Natural killer cell (primary cell): ENCODE results near the gene GLIPR2. TPM values are rescaled to one million over a fixed set of nuclear protein-coding genes. Genes with fewer than 3 reads are reported as not detected.
"Not testable (repeated sequence)": the region's sequence is repeated elsewhere in the genome, so short reads cannot be mapped to it uniquely, and the experiment has no call there.

Experiments used
- ATAC-seq, 3 donors: fragments of 150-1000 bp in 2 of 3; fragments of 200-7000 bp in 1 of 3; cut with Tn5 transposase; 1 replicate in 1 of 3; 2 replicates in 2 of 3; pipeline ENCODE4 v1.10.0; 2021; ENCODE audit warnings: mild to moderate bottlenecking in 2 of 3, moderate library complexity in 2 of 3
- DNase-seq, 2 donors: peaks; one replicate each; pipeline versions ENCODE4 v3.0.0 to v3.0.0-alpha.2; 2013 to 2021; ENCODE audit warnings: mixed read lengths in 1 of 2
- H3K27ac ChIP-seq: one replicate; pipeline ENCODE4 v1.5.1; 2013; ENCODE audit warnings: mild to moderate bottlenecking, low read length
- H3K27me3 ChIP-seq: one replicate; pipeline ENCODE4 v1.6.1; 2013; ENCODE audit warnings: low read length; ENCODE audit not compliant: control insufficient read depth, insufficient read depth
- H3K36me3 ChIP-seq: one replicate; pipeline ENCODE4 v1.6.1; 2013; ENCODE audit warnings: low read length; ENCODE audit not compliant: control insufficient read depth, insufficient read depth
- H3K4me1 ChIP-seq: one replicate; pipeline ENCODE4 v1.6.1; 2013; ENCODE audit warnings: low read length; ENCODE audit not compliant: control insufficient read depth, insufficient read depth
- H3K4me3 ChIP-seq: one replicate; pipeline ENCODE4 v1.5.1; 2013; ENCODE audit warnings: low read length
- H3K9me3 ChIP-seq: one replicate; pipeline ENCODE4 v1.6.1; 2013; ENCODE audit warnings: low read length; ENCODE audit not compliant: control insufficient read depth, insufficient read depth
- H3K27ac Mint-ChIP-seq, 2 donors: one replicate each; pipeline ENCODE4 v1.8.0; 2022; ENCODE audit warnings: mild to moderate bottlenecking in 2 of 2, mixed read lengths in 2 of 2, moderate library complexity in 1 of 2
- H3K27me3 Mint-ChIP-seq, 2 donors: one replicate each; pipeline ENCODE4 v1.8.0; 2022; ENCODE audit warnings: low read depth in 2 of 2, mixed read lengths in 2 of 2
- H3K36me3 Mint-ChIP-seq: one replicate; pipeline ENCODE4 v1.8.0; 2022; ENCODE audit warnings: mixed read lengths
- H3K4me1 Mint-ChIP-seq, 2 donors: one replicate each; pipeline ENCODE4 v1.8.0; 2022; ENCODE audit warnings: mixed read lengths in 2 of 2
- H3K4me3 Mint-ChIP-seq: one replicate; pipeline ENCODE4 v1.8.0; 2022; ENCODE audit warnings: mild to moderate bottlenecking, moderate library complexity, mixed read lengths
- H3K9me3 Mint-ChIP-seq, 2 donors: one replicate each; pipeline ENCODE4 v1.8.0; 2022; ENCODE audit warnings: mixed read lengths in 2 of 2
- WGBS: methylation state at CpG from one replicate; pipeline ENCODE4 v1.1.7; 2013; ENCODE audit warnings: missing lambda C conversion rate; ENCODE audit not compliant: insufficient coverage; 5-methylcytosine and 5-hydroxymethylcytosine counted together
- intact Hi-C: fragments of 100-400 bp; cut with micrococcal nuclease; formaldehyde crosslinking; loops from one replicate; pipeline ENCODE4 v1.14.2; 2022
- total RNA-seq, 4 donors: library from RNA; stranded (reverse); fragments of 120-200 nt in 1 of 4; gene quantifications; one replicate each; pipeline versions ENCODE4 v1.2.3 to v1.2.4, GENCODE V29; 2013 to 2022
- TF ChIP-seq, protein P1 (sequence below): fragments of 200-600 bp; IDR thresholded peaks from one replicate; pipeline ENCODE4 v1.8.0; 2022; ENCODE audit warnings: antibody characterized with exemption

The GLIPR2 gene
- total RNA-seq, 3 donors from 2014 or later (not counting 1 experiment from before 2014, with no cell fraction given) = 124 to 135 (median 125) TPM

DNA sequence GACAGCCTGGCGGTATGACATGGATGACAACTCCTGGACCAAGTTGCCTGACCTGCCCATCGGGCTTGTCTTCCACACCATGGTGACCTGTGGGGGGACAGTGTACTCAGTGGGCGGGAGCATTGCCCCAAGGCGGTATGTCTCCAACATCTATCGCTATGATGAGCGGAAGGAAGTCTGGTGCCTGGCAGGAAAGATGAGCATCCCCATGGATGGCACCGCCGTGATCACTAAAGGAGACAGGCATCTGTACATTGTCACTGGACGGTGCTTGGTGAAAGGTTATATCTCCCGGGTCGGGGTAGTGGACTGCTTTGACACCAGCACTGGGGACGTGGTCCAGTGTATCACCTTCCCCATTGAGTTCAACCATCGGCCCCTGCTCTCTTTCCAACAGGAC, 34.0 kb downstream of the GLIPR2 start:
- no peaks in the 10 kb centered on the region for H3K9me3 Mint-ChIP-seq
- H3K4me1 Mint-ChIP-seq = peaks cover 0 to 6% of the 10 kb centered on the region in 2 donors
- peaks cover 0 to 16% of the 10 kb centered on the region in 2 donors for H3K27me3 Mint-ChIP-seq
- no peaks in the 10 kb centered on the region for H3K36me3 Mint-ChIP-seq
- TF ChIP-seq, protein P1, sequence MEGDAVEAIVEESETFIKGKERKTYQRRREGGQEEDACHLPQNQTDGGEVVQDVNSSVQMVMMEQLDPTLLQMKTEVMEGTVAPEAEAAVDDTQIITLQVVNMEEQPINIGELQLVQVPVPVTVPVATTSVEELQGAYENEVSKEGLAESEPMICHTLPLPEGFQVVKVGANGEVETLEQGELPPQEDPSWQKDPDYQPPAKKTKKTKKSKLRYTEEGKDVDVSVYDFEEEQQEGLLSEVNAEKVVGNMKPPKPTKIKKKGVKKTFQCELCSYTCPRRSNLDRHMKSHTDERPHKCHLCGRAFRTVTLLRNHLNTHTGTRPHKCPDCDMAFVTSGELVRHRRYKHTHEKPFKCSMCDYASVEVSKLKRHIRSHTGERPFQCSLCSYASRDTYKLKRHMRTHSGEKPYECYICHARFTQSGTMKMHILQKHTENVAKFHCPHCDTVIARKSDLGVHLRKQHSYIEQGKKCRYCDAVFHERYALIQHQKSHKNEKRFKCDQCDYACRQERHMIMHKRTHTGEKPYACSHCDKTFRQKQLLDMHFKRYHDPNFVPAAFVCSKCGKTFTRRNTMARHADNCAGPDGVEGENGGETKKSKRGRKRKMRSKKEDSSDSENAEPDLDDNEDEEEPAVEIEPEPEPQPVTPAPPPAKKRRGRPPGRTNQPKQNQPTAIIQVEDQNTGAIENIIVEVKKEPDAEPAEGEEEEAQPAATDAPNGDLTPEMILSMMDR = no peak
- no peaks in the 10 kb centered on the region for H3K9me3 ChIP-seq
- no peaks in the 10 kb centered on the region for H3K27me3 ChIP-seq
- peaks cover 13% of the 10 kb centered on the region for H3K4me1 ChIP-seq
- H3K4me3 Mint-ChIP-seq = no peak overlapping the region
- ATAC-seq = no peak
- intact Hi-C loops = no loop called here
- no peak overlapping the region for H3K27ac ChIP-seq
- H3K27ac Mint-ChIP-seq = no peak overlapping the region
- WGBS = 95% methylated on average over 13 of the region's 13 CpGs
- no peak for DNase-seq
- H3K4me3 ChIP-seq = no peak overlapping the region
- H3K36me3 ChIP-seq = no peaks in the 10 kb centered on the region

DNA sequence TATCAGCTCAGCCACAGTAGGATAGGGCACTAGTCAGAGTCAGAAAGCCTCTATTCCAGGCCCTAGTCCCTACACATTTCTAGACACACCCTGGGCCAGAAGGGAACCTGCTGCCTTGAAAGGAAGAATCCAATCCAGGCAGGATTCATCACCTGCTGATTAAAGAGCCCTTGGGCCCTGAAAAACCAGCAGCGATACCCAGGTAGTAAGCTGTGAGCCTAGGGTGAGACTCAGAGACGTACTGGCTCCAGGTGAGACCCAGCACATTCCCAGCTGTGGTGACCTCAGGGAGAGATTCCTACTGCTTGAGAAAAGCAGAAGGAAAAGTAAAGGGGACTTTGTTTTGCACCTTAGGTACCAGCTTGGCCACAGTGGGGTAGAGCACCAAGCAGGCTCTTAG, 37.3 kb downstream of the GLIPR2 start:
- TF ChIP-seq, protein P1 = no peak
- Mint-ChIP-seq H3K4me3 (no peak overlapping the region), H3K27me3 (peaks cover 0 to 14% of the 10 kb centered on the region in 2 donors), H3K36me3 (no peaks in the 10 kb centered on the region), H3K9me3 (no peaks in the 10 kb centered on the region), H3K27ac (no peak overlapping the region), H3K4me1 (no peaks in the 10 kb centered on the region)
- Histone ChIP-seq H3K36me3 (no peaks in the 10 kb centered on the region), H3K27ac (no peak overlapping the region), H3K4me3 (no peak overlapping the region), H3K4me1 (no peaks in the 10 kb centered on the region), H3K9me3 (no peaks in the 10 kb centered on the region), H3K27me3 (no peaks in the 10 kb centered on the region)
- no peak for ATAC-seq
- no peak for DNase-seq
- intact Hi-C loops = no loop called here
- 96% methylated on average over 2 of the region's 2 CpGs for WGBS

DNA sequence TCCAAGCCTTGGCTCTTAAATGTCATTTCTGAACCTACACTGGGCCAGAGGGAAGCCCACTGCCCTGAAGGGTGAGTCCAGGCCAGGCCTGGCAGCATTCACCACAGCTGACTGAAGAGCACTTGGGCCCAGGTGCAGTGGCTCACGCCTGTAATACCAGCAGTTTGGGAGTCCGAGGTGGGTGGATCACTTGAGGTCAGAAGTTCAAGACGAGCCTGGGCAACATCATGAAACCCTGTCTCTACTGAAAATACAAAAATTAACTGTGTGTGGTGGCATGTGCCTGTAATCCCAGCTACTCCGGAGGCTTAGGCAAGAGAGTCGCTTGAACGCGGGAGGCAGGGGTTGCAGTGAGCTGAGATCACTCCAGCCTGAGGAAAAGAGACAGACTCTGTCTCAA, 37.7 kb downstream of the GLIPR2 start:
- ATAC-seq (no peak), DNase-seq (no peak)
- TF ChIP-seq, protein P1 = no peak
- Histone ChIP-seq H3K9me3 (no peaks in the 10 kb centered on the region), H3K27me3 (no peaks in the 10 kb centered on the region), H3K36me3 (no peaks in the 10 kb centered on the region), H3K27ac (no peak overlapping the region), H3K4me1 (no peaks in the 10 kb centered on the region), H3K4me3 (no peak overlapping the region)
- H3K27me3 Mint-ChIP-seq = peaks cover 0 to 16% of the 10 kb centered on the region in 2 donors
- H3K36me3 Mint-ChIP-seq = no peaks in the 10 kb centered on the region
- H3K9me3 Mint-ChIP-seq = no peaks in the 10 kb centered on the region
- H3K4me1 Mint-ChIP-seq = no peaks in the 10 kb centered on the region
- intact Hi-C loops = no loop called here
- 91% methylated on average over 7 of the region's 7 CpGs for WGBS
- H3K27ac Mint-ChIP-seq = no peak overlapping the region
- H3K4me3 Mint-ChIP-seq = no peak overlapping the region

DNA sequence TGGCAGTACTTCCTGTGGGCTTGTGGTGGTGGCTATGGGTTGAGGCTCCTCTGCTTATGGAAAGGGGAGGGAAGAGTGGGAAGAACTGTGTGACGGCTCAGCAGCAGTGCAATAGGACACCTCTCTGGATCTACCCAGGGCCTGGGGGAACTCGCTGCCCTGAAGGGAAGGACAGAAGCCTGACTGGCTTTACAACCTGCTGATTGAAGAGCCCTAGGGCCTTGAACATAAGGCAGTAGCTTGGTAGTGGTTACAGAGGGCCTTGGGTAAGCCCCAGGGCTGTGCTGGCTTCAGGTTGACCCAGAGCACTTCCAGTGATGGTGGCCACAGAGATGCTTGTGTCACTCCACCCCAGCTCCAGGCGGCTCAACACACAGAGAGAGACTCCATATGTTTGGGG, 38.2 kb downstream of the GLIPR2 start:
- TF ChIP-seq, protein P1 = no peak
- H3K27ac ChIP-seq = no peak overlapping the region
- H3K4me3 ChIP-seq = no peak overlapping the region
- no peak overlapping the region for H3K4me3 Mint-ChIP-seq
- no peaks in the 10 kb centered on the region for H3K36me3 Mint-ChIP-seq
- no peak for ATAC-seq
- H3K27me3 ChIP-seq = no peaks in the 10 kb centered on the region
- no peaks in the 10 kb centered on the region for H3K9me3 ChIP-seq
- WGBS = 93% methylated on average over 3 of the region's 3 CpGs
- H3K9me3 Mint-ChIP-seq = no peaks in the 10 kb centered on the region
- H3K4me1 ChIP-seq = no peaks in the 10 kb centered on the region
- H3K27ac Mint-ChIP-seq = no peak overlapping the region
- H3K4me1 Mint-ChIP-seq = no peaks in the 10 kb centered on the region
- no peaks in the 10 kb centered on the region for H3K36me3 ChIP-seq
- intact Hi-C loops = no loop called here
- H3K27me3 Mint-ChIP-seq = peaks cover 0 to 15% of the 10 kb centered on the region in 2 donors
- DNase-seq = no peak

DNA sequence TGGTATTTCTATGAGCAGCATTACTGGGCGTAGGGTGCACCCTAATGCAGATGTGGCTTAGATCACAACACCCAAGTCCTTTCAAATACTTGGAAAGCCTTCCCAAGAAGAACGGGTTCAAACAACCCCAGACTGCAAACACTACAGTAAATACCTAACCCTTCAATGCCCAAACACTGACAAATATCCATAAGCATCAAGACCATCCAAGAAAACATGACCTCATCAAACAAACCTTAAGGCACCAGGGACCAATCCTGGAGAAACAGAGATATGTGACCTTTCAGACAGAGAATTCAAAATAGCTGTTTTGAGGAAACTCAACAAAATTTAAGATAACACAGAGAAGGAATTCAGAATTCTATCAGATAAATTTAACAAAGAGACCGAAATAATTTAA, 38.7 kb downstream of the GLIPR2 start:
- H3K27me3 ChIP-seq, intact Hi-C loops, H3K4me3 ChIP-seq, ATAC-seq, H3K4me3 Mint-ChIP-seq, DNase-seq, H3K4me1 ChIP-seq, H3K9me3 ChIP-seq, H3K36me3 ChIP-seq, H3K4me1 Mint-ChIP-seq, H3K9me3 Mint-ChIP-seq, H3K27ac ChIP-seq, H3K27ac Mint-ChIP-seq, H3K36me3 Mint-ChIP-seq: not testable (repeated sequence)
- 92% methylated on average over 3 of the region's 3 CpGs for WGBS
- H3K27me3 Mint-ChIP-seq = peaks cover 0 to 12% of the 10 kb centered on the region in 2 donors
